H9 (cell line): ENCODE data around the gene GSAP. TPM values are rescaled to one million over a fixed set of nuclear protein-coding genes. Genes with fewer than 3 reads are reported as not detected.

Experiments used
- DNase-seq: peaks from one replicate; pipeline ENCODE4 v3.0.0-alpha.2; 2017
- H2AFZ ChIP-seq: one replicate; pipeline ENCODE4 v1.6.1; 2013; ENCODE audit warnings: mild to moderate bottlenecking, low read length, control low read depth, moderate library complexity
- H2AK5ac ChIP-seq: 2 replicates; pipeline ENCODE4 v1.6.1; 2013; ENCODE audit warnings: low read length, control low read depth, mixed read lengths; ENCODE audit not compliant: insufficient read length
- H2BK120ac ChIP-seq: one replicate; pipeline ENCODE4 v1.6.1; 2013; ENCODE audit warnings: low read depth, mild to moderate bottlenecking, low read length, control low read depth, inconsistent platforms; ENCODE audit not compliant: poor library complexity, severe bottlenecking
- H2BK12ac ChIP-seq: 2 replicates; pipeline ENCODE4 v1.6.1; 2013; ENCODE audit warnings: low read length, control low read depth, mixed read lengths, low read depth; ENCODE audit not compliant: insufficient read length
- H2BK15ac ChIP-seq: 2 replicates; pipeline ENCODE4 v1.6.1; 2013; ENCODE audit warnings: low read depth, low read length, control low read depth
- H2BK20ac ChIP-seq: one replicate; pipeline ENCODE4 v1.6.1; 2013; ENCODE audit warnings: low read depth, mild to moderate bottlenecking, low read length, control low read depth, inconsistent platforms; ENCODE audit not compliant: poor library complexity, severe bottlenecking
- H2BK5ac ChIP-seq: 2 replicates; pipeline ENCODE4 v1.6.1; 2013; ENCODE audit warnings: low read length, control low read depth, mixed read lengths; ENCODE audit not compliant: insufficient read length
- H3K14ac ChIP-seq: 2 replicates; pipeline ENCODE4 v1.6.1; 2013; ENCODE audit warnings: low read length, control low read depth; ENCODE audit not compliant: insufficient read depth
- H3K18ac ChIP-seq: 2 replicates; pipeline ENCODE4 v1.6.1; 2013; ENCODE audit warnings: low read depth, mild to moderate bottlenecking, mixed read lengths, low read length, control low read depth; ENCODE audit not compliant: insufficient read length
- H3K23ac ChIP-seq: 2 replicates; pipeline ENCODE4 v1.6.1; 2013; ENCODE audit warnings: low read length, control low read depth, mixed read lengths, low read depth; ENCODE audit not compliant: insufficient read length
- H3K23me2 ChIP-seq: 2 replicates; pipeline ENCODE4 v1.6.1; 2013; ENCODE audit warnings: low read depth, mild to moderate bottlenecking, mixed read lengths, low read length, control low read depth; ENCODE audit not compliant: insufficient read length, poor library complexity, severe bottlenecking
- H3K27ac ChIP-seq: 2 replicates; pipeline ENCODE4 v1.5.1; 2013; ENCODE audit warnings: low read length, control low read depth, mixed read lengths, low read depth; ENCODE audit not compliant: insufficient read length
- H3K27me3 ChIP-seq: 2 replicates; pipeline ENCODE4 v1.6.1; 2013; ENCODE audit warnings: low read length, control low read depth, inconsistent platforms; ENCODE audit not compliant: insufficient read depth
- H3K4ac ChIP-seq: 2 replicates; pipeline ENCODE4 v1.6.1; 2013; ENCODE audit warnings: low read depth, mild to moderate bottlenecking, control low read depth, inconsistent platforms, low read length, moderate library complexity
- H3K4me1 ChIP-seq: 2 replicates; pipeline ENCODE4 v1.6.1; 2013; ENCODE audit warnings: low read length, control low read depth, inconsistent platforms; ENCODE audit not compliant: insufficient read depth
- H3K4me2 ChIP-seq: 2 replicates; pipeline ENCODE4 v1.6.1; 2013; ENCODE audit warnings: low read length, control low read depth, mixed read lengths; ENCODE audit not compliant: insufficient read length, insufficient read depth
- H3K56ac ChIP-seq: 2 replicates; pipeline ENCODE4 v1.6.1; 2013; ENCODE audit warnings: low read depth, mild to moderate bottlenecking, mixed read lengths, low read length, control low read depth; ENCODE audit not compliant: insufficient read length
- H3K79me1 ChIP-seq: 2 replicates; pipeline ENCODE4 v1.6.1; 2013; ENCODE audit warnings: low read depth, mild to moderate bottlenecking, moderate library complexity, low read length, control low read depth, inconsistent platforms; ENCODE audit not compliant: insufficient read depth, poor library complexity, severe bottlenecking
- H3K79me2 ChIP-seq: 2 replicates; pipeline ENCODE4 v1.6.1; 2013; ENCODE audit warnings: low read length, control low read depth, inconsistent platforms; ENCODE audit not compliant: insufficient read depth
- H3K9ac ChIP-seq: 2 replicates; pipeline ENCODE4 v1.6.1; 2013; ENCODE audit warnings: low read length, control low read depth, mixed read lengths; ENCODE audit not compliant: insufficient read length; ENCODE audit errors: extremely low read depth
- H3K9me3 ChIP-seq: one replicate; pipeline ENCODE4 v1.6.1; 2013; ENCODE audit warnings: low read depth, low read length, inconsistent platforms; ENCODE audit not compliant: control insufficient read depth
- H3T11ph ChIP-seq: one replicate; pipeline ENCODE4 v1.6.1; 2013; ENCODE audit warnings: mild to moderate bottlenecking, low read length, control low read depth, inconsistent platforms
- H4K20me1 ChIP-seq: one replicate; pipeline ENCODE4 v1.6.1; 2013; ENCODE audit not compliant: control insufficient read depth, insufficient read length, insufficient read depth
- H4K5ac ChIP-seq: 2 replicates; pipeline ENCODE4 v1.6.1; 2013; ENCODE audit warnings: low read depth, mild to moderate bottlenecking, mixed read lengths, low read length, control low read depth; ENCODE audit not compliant: insufficient read length
- H4K8ac ChIP-seq: replicated peaks from 2 replicates; pipeline ENCODE4 v1.6.1; 2013; ENCODE audit warnings: low read length, control low read depth, mixed read lengths, low read depth; ENCODE audit not compliant: insufficient read length
- H4K91ac ChIP-seq: 2 replicates; pipeline ENCODE4 v1.6.1; 2013; ENCODE audit warnings: low read depth, mild to moderate bottlenecking, moderate library complexity, mixed read lengths, low read length, control low read depth; ENCODE audit not compliant: insufficient read length
- H3K27ac Mint-ChIP-seq, 3 experiments: 2 replicates in 2 of 3; 3 replicates in 1 of 3; pipeline ENCODE4 v1.8.0; 2020 to 2021; ENCODE audit warnings: mixed read lengths in 3 of 3, mild to moderate bottlenecking in 1 of 3, moderate library complexity in 1 of 3
- H3K27me3 Mint-ChIP-seq: 2 replicates; pipeline ENCODE4 v1.8.0; 2021; ENCODE audit warnings: low read depth, mild to moderate bottlenecking, moderate library complexity, mixed read lengths
- H3K36me3 Mint-ChIP-seq, 3 experiments: 2 replicates in 2 of 3; 3 replicates in 1 of 3; pipeline ENCODE4 v1.8.0; 2020 to 2021; ENCODE audit warnings: low read depth in 3 of 3, mixed read lengths in 3 of 3; ENCODE audit not compliant: insufficient read depth in 1 of 3
- H3K4me1 Mint-ChIP-seq, 2 experiments: 2 replicates each; pipeline ENCODE4 v1.8.0; 2020; ENCODE audit warnings: mixed read lengths in 2 of 2
- H3K4me3 Mint-ChIP-seq, 2 experiments: 2 replicates in 1 of 2; 3 replicates in 1 of 2; pipeline ENCODE4 v1.8.0; 2020 to 2021; ENCODE audit warnings: mild to moderate bottlenecking in 2 of 2, mixed read lengths in 2 of 2, moderate library complexity in 1 of 2
- H3K9me3 Mint-ChIP-seq, 2 experiments: 2 replicates in 1 of 2; 3 replicates in 1 of 2; pipeline ENCODE4 v1.8.0; 2020; ENCODE audit warnings: mild to moderate bottlenecking in 2 of 2, mixed read lengths in 2 of 2, moderate library complexity in 1 of 2
- WGBS: extraction: QIAGEN DNeasy Blood & Tissue Kit; methylation state at CpG from one replicate; pipeline ENCODE4 v1.1.7; 2013; ENCODE audit warnings: missing lambda C conversion rate, low lambda C conversion rate, mixed read lengths; ENCODE audit not compliant: insufficient read length; ENCODE audit errors: extremely low coverage; 5-methylcytosine and 5-hydroxymethylcytosine counted together
- total RNA-seq: library from RNA; stranded (reverse); gene quantifications from 2 replicates; pipeline ENCODE4 v1.2.1, GENCODE V29; 2021
- TF ChIP-seq, protein P1 (sequence below): fragments of 200-600 bp; sonication (generic); conservative IDR thresholded peaks from 3 replicates; pipeline ENCODE4 v1.8.0; 2021; ENCODE audit warnings: antibody characterized with exemption, mild to moderate bottlenecking

The GSAP gene
- total RNA-seq, 1 experiment from 2014 or later, result 1.9 TPM

DNA sequence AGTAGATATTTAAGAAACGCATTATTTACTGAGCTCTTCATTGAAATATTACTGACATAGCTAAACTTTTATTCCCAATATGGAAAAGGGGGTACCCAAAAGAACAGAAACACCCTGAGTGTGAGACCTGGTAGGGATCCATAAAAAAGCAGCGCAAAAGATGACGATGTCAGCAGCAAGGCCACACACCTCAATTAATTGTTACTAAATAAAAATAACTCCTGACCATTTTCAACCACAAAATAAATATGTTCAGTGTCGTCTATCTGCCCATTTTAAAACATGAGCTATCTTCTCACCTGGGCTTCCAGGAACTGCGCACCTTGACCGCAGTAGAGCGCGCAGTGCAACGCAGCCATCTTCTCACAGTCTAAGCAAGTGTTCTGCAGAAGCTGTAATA lies 61.2 kb downstream of the GSAP start:
- Histone ChIP-seq H3T11ph (no peak overlapping the region), H4K5ac (no peak overlapping the region), H3K27me3 (no peaks in the 10 kb centered on the region), H3K4me1 (peaks cover 4% of the 10 kb centered on the region; the same call in 1 of the 2 replicates), H3K9ac (no peak overlapping the region), H2BK120ac (no peak overlapping the region), H4K91ac (no peak overlapping the region), H2AFZ (no peak overlapping the region), H4K8ac (no peak overlapping the region), H2BK12ac (no peak overlapping the region), H3K14ac (no peak overlapping the region), H4K20me1 (no peaks in the 10 kb centered on the region), H3K79me2 (no peaks in the 10 kb centered on the region), H2AK5ac (no peak overlapping the region), H3K18ac (no peak overlapping the region), H3K9me3 (no peaks in the 10 kb centered on the region), H3K23ac (no peak overlapping the region), H3K79me1 (no peaks in the 10 kb centered on the region), H2BK20ac (no peak overlapping the region), H3K56ac (no peak overlapping the region), H2BK15ac (no peak overlapping the region), H3K23me2 (no peaks in the 10 kb centered on the region), H2BK5ac (no peak overlapping the region), H3K27ac (no peak overlapping the region), H3K4me2 (no peak overlapping the region), H3K4ac (no peak overlapping the region)
- TF ChIP-seq, protein P1, sequence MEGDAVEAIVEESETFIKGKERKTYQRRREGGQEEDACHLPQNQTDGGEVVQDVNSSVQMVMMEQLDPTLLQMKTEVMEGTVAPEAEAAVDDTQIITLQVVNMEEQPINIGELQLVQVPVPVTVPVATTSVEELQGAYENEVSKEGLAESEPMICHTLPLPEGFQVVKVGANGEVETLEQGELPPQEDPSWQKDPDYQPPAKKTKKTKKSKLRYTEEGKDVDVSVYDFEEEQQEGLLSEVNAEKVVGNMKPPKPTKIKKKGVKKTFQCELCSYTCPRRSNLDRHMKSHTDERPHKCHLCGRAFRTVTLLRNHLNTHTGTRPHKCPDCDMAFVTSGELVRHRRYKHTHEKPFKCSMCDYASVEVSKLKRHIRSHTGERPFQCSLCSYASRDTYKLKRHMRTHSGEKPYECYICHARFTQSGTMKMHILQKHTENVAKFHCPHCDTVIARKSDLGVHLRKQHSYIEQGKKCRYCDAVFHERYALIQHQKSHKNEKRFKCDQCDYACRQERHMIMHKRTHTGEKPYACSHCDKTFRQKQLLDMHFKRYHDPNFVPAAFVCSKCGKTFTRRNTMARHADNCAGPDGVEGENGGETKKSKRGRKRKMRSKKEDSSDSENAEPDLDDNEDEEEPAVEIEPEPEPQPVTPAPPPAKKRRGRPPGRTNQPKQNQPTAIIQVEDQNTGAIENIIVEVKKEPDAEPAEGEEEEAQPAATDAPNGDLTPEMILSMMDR, result no peak
- no peaks in the 10 kb centered on the region for H3K27me3 Mint-ChIP-seq
- no CpG with 5 or more reads among the region's 9 CpGs for WGBS
- no peak overlapping the region; a peak in 2 of 7 replicates for H3K27ac Mint-ChIP-seq
- no peaks in the 10 kb centered on the region for H3K36me3 Mint-ChIP-seq
- H3K4me3 Mint-ChIP-seq, result no peak overlapping the region
- peaks cover 4 to 6% of the 10 kb centered on the region in 2 experiments for H3K4me1 Mint-ChIP-seq
- H3K9me3 Mint-ChIP-seq, result no peaks in the 10 kb centered on the region; a peak in 1 of 5 replicates
- no peak for DNase-seq
